K562 (cell line): ENCODE measurements around the gene SPAG17. TPM values are rescaled to one million over a fixed set of nuclear protein-coding genes. Genes with fewer than 3 reads are reported as not detected.

Source experiments
- ATAC-seq: fragments of 200-7000 bp; cut with Tn5 transposase; 3 replicates; pipeline ENCODE4 v1.9.1; 2020; ENCODE audit warnings: moderate library complexity
- BruUV-seq: library from RNA; stranded (reverse); fragments of 400-500 nt; replicated peaks from 2 replicates; lab custom pipeline; 2021; lab: Mats Ljungman, UMichigan
- CTCF ChIA-PET: fragments of 300-600 bp; formaldehyde crosslinking; extraction: SDS; loops from one replicate; lab custom pipeline; 2021; ENCODE audit warnings: low intra/inter-chr PET ratio; lab: Yijun Ruan, JAX
- POLR2A ChIA-PET: fragments of 300-600, 350-650 bp; sonication (Branson Sonifier 250); formaldehyde crosslinking; extraction: SDS; loops from one replicate; lab custom pipeline; 2021; ENCODE audit warnings: antibody characterized with exemption, inconsistent platforms; lab: Yijun Ruan, JAX
- DNase-seq, 4 experiments: peaks; one replicate each; pipeline versions ENCODE4 v3.0.0 to v3.0.0-alpha.2; 2011 to 2018; ENCODE audit warnings: low spot score in 3 of 4, mixed read lengths in 3 of 4; ENCODE audit errors: extremely low read depth in 1 of 4
- FAIRE-seq: peaks from 2 replicates; lab custom pipeline; 2011; peaks lifted over from hg19 to GRCh38; lab: Jason Lieb, UNC
- H2AFZ ChIP-seq: 2 replicates; pipeline ENCODE4 v1.6.0; 2011; ENCODE audit warnings: low read depth, low read length, control low read depth, inconsistent platforms
- H3K27ac ChIP-seq: fragments of 200-600 bp; 3 replicates; pipeline ENCODE4 v1.8.0; 2011; ENCODE audit warnings: low read depth, mild to moderate bottlenecking, control low read depth, inconsistent platforms, low read length, moderate library complexity, mixed read lengths; ENCODE audit errors: extremely low read depth
- H3K27me3 ChIP-seq, 2 experiments: fragments of 300-600 bp in 1 of 2; 2 replicates in 1 of 2; 3 replicates in 1 of 2; pipeline versions ENCODE4 v1.6.0 to v1.8.0; 2011; ENCODE audit warnings: inconsistent platforms in 2 of 2, low read length in 2 of 2, mild to moderate bottlenecking in 1 of 2, mixed read lengths in 1 of 2, moderate library complexity in 1 of 2; ENCODE audit not compliant: control insufficient read depth in 2 of 2, insufficient read depth in 2 of 2
- H3K36me3 ChIP-seq: fragments of 300-600 bp; 3 replicates; pipeline ENCODE4 v1.8.0; 2011; ENCODE audit warnings: mild to moderate bottlenecking, low read length, inconsistent platforms; ENCODE audit not compliant: control insufficient read depth, insufficient read depth
- H3K4me1 ChIP-seq, 2 experiments: fragments of 200-600 bp in 1 of 2; replicated peaks in 1 of 2; 2 replicates in 1 of 2; 3 replicates in 1 of 2; pipeline versions ENCODE4 v1.5.1 to v1.8.0; 2011; ENCODE audit warnings: inconsistent platforms in 2 of 2, low read length in 2 of 2, mild to moderate bottlenecking in 1 of 2, mixed read lengths in 1 of 2, moderate library complexity in 1 of 2; ENCODE audit not compliant: control insufficient read depth in 2 of 2, insufficient read depth in 2 of 2
- H3K4me2 ChIP-seq: 2 replicates; pipeline ENCODE4 v1.6.1; 2011; ENCODE audit warnings: low read length, control low read depth, inconsistent platforms, mixed read lengths; ENCODE audit not compliant: insufficient read depth
- H3K4me3 ChIP-seq: fragments of 200-600 bp; sonication (generic), shearing (Covaris generic); 2 replicates; pipeline ENCODE4 v1.5.1; 2016; ENCODE audit warnings: control low read depth, inconsistent platforms
- H3K79me2 ChIP-seq: fragments of 200-600 bp; 3 replicates; pipeline ENCODE4 v1.8.0; 2011; ENCODE audit warnings: low read length, inconsistent platforms; ENCODE audit not compliant: control insufficient read depth, insufficient read depth
- H3K9ac ChIP-seq, 2 experiments: 2 replicates each; pipeline versions ENCODE4 v1.6.0 to v1.6.1; 2011; ENCODE audit warnings: low read depth in 2 of 2, low read length in 2 of 2, control low read depth in 1 of 2, inconsistent platforms in 1 of 2, mild to moderate bottlenecking in 1 of 2, mixed read lengths in 1 of 2; ENCODE audit not compliant: insufficient read depth in 1 of 2
- H3K9me1 ChIP-seq: one replicate; pipeline ENCODE4 v1.6.0; 2011; ENCODE audit warnings: inconsistent platforms, mild to moderate bottlenecking, low read length, moderate library complexity; ENCODE audit not compliant: control insufficient read depth, insufficient read depth
- H3K9me3 ChIP-seq: replicated peaks from 2 replicates; pipeline ENCODE4 v1.5.1; 2011; ENCODE audit warnings: low read depth, low read length, inconsistent platforms; ENCODE audit not compliant: control insufficient read depth, insufficient read depth
- H4K20me1 ChIP-seq: replicated peaks from 2 replicates; pipeline ENCODE4 v1.6.1; 2011; ENCODE audit warnings: low read length, inconsistent platforms, mixed read lengths; ENCODE audit not compliant: control insufficient read depth, insufficient read depth
- ASH1L ChIP-seq: fragments of 450-650 bp; IDR thresholded peaks from 2 replicates; pipeline ENCODE4 v1.6.1; 2018; ENCODE audit warnings: borderline replicate concordance, mild to moderate bottlenecking, low read depth; ENCODE audit not compliant: partially characterized antibody
- C11orf30 ChIP-seq: fragments of 450-650 bp; IDR thresholded peaks from 2 replicates; pipeline ENCODE4 v1.6.1; 2016; ENCODE audit warnings: low read depth, mild to moderate bottlenecking
- ETV5 ChIP-seq: sonication (generic); formaldehyde crosslinking; IDR thresholded peaks from 2 replicates; pipeline ENCODE4 v1.4.0; 2020; ENCODE audit warnings: low read depth, mild to moderate bottlenecking, missing genetic modification reagents
- KDM4B ChIP-seq, 2 experiments: fragments of 450-650 bp in 1 of 2; sonication (generic) in 1 of 2; IDR thresholded peaks; 2 replicates each; pipeline ENCODE4 v1.6.1; 2016 to 2017; ENCODE audit warnings: borderline replicate concordance in 2 of 2, antibody characterized with exemption in 1 of 2, low read depth in 1 of 2, mild to moderate bottlenecking in 1 of 2
- MAZ ChIP-seq, 2 experiments: fragments of 450-650 bp in 1 of 2; sonication (generic) in 1 of 2; formaldehyde crosslinking; IDR thresholded peaks in 1 of 2; conservative IDR thresholded peaks in 1 of 2; 2 replicates each; pipeline versions ENCODE4 v1.4.0 to v1.5.0; 2020; ENCODE audit warnings: mild to moderate bottlenecking in 1 of 2, missing genetic modification reagents in 1 of 2
- MEF2A ChIP-seq: IDR thresholded peaks from 2 replicates; pipeline ENCODE4 v1.6.1; 2011; ENCODE audit warnings: low read depth, mild to moderate bottlenecking, low read length, moderate library complexity; ENCODE audit not compliant: control insufficient read depth
- NR3C1 ChIP-seq: sonication (generic); formaldehyde crosslinking; IDR thresholded peaks from 2 replicates; pipeline ENCODE4 v1.8.1; 2022; ENCODE audit warnings: missing genetic modification reagents
- POLR3A ChIP-seq: IDR thresholded peaks from 2 replicates; pipeline ENCODE4 v1.6.1; 2011; ENCODE audit warnings: borderline replicate concordance, mild to moderate bottlenecking, moderate library complexity; ENCODE audit not compliant: insufficient read length, insufficient read depth; ENCODE audit errors: extremely low read depth
- RBFOX2 ChIP-seq: fragments of 200-400 bp; formaldehyde crosslinking; IDR thresholded peaks from 2 replicates; pipeline ENCODE4 v1.6.1; 2017; ENCODE audit warnings: low read depth, mild to moderate bottlenecking, low read length, moderate library complexity
- SMC3 ChIP-seq: conservative IDR thresholded peaks from 2 replicates; pipeline ENCODE4 v1.6.1; 2011; ENCODE audit warnings: low read depth, low read length, improper control_type of control experiment; ENCODE audit not compliant: insufficient read depth
- SREBF1 ChIP-seq: fragments of 150-350 bp; IDR thresholded peaks from 2 replicates; pipeline ENCODE4 v1.6.1; 2014; ENCODE audit warnings: antibody characterized with exemption, low read depth, low read length, borderline replicate concordance
- SRF ChIP-seq, 2 experiments: fragments of 250-450, 450-650 bp in 1 of 2; sonication (Bioruptor Pico) in 1 of 2; sonication (generic) in 1 of 2; formaldehyde crosslinking; IDR thresholded peaks; 2 replicates each; pipeline versions ENCODE4 v1.5.0 to v1.5.1; 2020 to 2022; ENCODE audit warnings: mild to moderate bottlenecking in 1 of 2, missing genetic modification reagents in 1 of 2
- TCFL5 ChIP-seq: fragments of 250-450 bp; sonication (Bioruptor Pico); conservative IDR thresholded peaks from 2 replicates; pipeline ENCODE4 v1.6.1; 2021; ENCODE audit warnings: mild to moderate bottlenecking, moderate library complexity, matching md5 sums
- ZNF431 ChIP-seq: sonication (generic); formaldehyde crosslinking; IDR thresholded peaks from 2 replicates; pipeline ENCODE4 v1.8.0; 2022; ENCODE audit warnings: mild to moderate bottlenecking, missing genetic modification reagents
- ZNF668 ChIP-seq: fragments of 250-450 bp; sonication (Bioruptor Pico); IDR thresholded peaks from 2 replicates; pipeline ENCODE4 v1.8.0; 2022; ENCODE audit warnings: mild to moderate bottlenecking, inconsistent platforms
- WGBS: fragments of 100-300 bp; shearing (Covaris generic); methylation state at CpG from one replicate; pipeline ENCODE4 v1.1.6; 2016; ENCODE audit warnings: low coverage, mixed read lengths; ENCODE audit not compliant: insufficient coverage; ENCODE audit errors: missing lambda C conversion rate; 5-methylcytosine and 5-hydroxymethylcytosine counted together
- in situ Hi-C: fragments of 300-500 bp; cut with MboI; formaldehyde crosslinking; loops from 4 replicates; pipeline ENCODE4 v1.15.0; 2018; ENCODE audit warnings: inconsistent platforms, mixed read lengths
- intact Hi-C: fragments of 100-400 bp; cut with micrococcal nuclease; formaldehyde crosslinking; loops from 2 replicates; pipeline ENCODE4 v1.14.2; 2022
- polyA plus RNA-seq, 8 experiments: library from polyadenylated mRNA; depleted of rRNA in 4 of 8; stranded (reverse) in 5 of 8; unstranded in 3 of 8; fragments of >200 nt; fragmentation: Nextera tagmentation in 2 of 8; fragmentation: Illumina TruSeq in 1 of 8; extraction: Ambion mirVana in 2 of 8; extraction: Trizol in 1 of 8; gene quantifications; 2 replicates each; pipeline versions ENCODE4 v1.2.1 to v1.2.3, GENCODE V29; 2011 to 2014; ENCODE audit warnings: inconsistent platforms in 1 of 8, missing spikeins in 1 of 8
- total RNA-seq, 7 experiments: library from RNA; depleted of rRNA in 6 of 7; stranded (reverse); fragments of >200 nt in 6 of 7; fragmentation: Illumina TruSeq in 2 of 7; extraction: Trizol in 2 of 7; gene quantifications; 2 replicates each; pipeline versions ENCODE4 v1.2.1 to v1.2.3, GENCODE V29; 2011 to 2021; ENCODE audit warnings: low replicate concordance in 1 of 7
- TF ChIP-seq, protein P1 (sequence below): fragments of 450-650 bp; IDR thresholded peaks from 2 replicates; pipeline ENCODE4 v1.6.1; 2017; ENCODE audit warnings: antibody characterized with exemption
- TF ChIP-seq, protein P2 (sequence below): fragments of 450-650 bp; IDR thresholded peaks from 2 replicates; pipeline ENCODE4 v1.6.1; 2018; ENCODE audit warnings: mild to moderate bottlenecking, low read depth; ENCODE audit not compliant: partially characterized antibody

Gene SPAG17
- total and polyA plus RNA-seq, 9 of the 15 experiments (the other 6 are each of a cell fraction or from before 2014, with no cell fraction given), result 0.07 to 2.1 (median 1.5) TPM

DNA sequence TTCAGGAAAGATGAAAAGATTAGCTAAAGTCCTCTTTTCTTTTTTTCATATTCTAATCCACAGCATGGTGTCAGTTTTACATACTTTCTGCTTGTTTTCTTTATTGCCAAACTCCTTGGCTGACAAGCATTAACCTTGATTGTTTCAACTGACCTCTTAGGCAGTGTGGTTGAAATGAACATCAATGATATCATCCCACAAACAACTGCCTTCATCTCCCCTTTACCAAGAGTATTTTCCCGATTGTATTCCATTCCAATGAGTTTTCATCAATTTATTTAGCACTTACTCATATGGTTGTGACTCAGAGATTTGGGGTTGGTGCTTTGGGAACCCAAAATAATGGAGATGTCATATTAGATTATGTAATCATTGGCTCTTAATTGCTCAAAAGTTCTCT lies 71.8 kb downstream of the SPAG17 start:
- no peak overlapping the region for H2AFZ ChIP-seq
- DNase-seq (no peak), ATAC-seq (no peak), FAIRE-seq (no peak)
- intact Hi-C loops (no loop called here), in situ Hi-C loops (no loop called here)
- H3K9ac ChIP-seq, result no peak overlapping the region
- H3K4me3 ChIP-seq, result no peak overlapping the region
- H3K9me3 ChIP-seq, result no peaks in the 10 kb centered on the region
- no peaks in the 10 kb centered on the region for H3K4me1 ChIP-seq
- peaks cover 0 to 3% of the 10 kb centered on the region in 2 experiments; a peak in 1 of 5 replicates for H3K27me3 ChIP-seq
- 0% methylated on average over 1 of the region's 1 CpG for WGBS
- no peak overlapping the region for H3K4me2 ChIP-seq
- no peaks in the 10 kb centered on the region for H3K36me3 ChIP-seq
- ChIA-PET POLR2A (no interaction called here), CTCF (no interaction called here)
- H3K9me1 ChIP-seq, result no peaks in the 10 kb centered on the region
- no TSS peak for BruUV-seq
- no peak overlapping the region for H3K27ac ChIP-seq
- H3K79me2 ChIP-seq, result no peaks in the 10 kb centered on the region
- TF ChIP-seq ETV5 (CRISPR knock-in tag), result no peak
- TF ChIP-seq NR3C1, result no peak
- TF ChIP-seq ZNF431 (CRISPR knock-in tag), result no peak
- TF ChIP-seq C11orf30, result no peak
- TF ChIP-seq, protein P1, sequence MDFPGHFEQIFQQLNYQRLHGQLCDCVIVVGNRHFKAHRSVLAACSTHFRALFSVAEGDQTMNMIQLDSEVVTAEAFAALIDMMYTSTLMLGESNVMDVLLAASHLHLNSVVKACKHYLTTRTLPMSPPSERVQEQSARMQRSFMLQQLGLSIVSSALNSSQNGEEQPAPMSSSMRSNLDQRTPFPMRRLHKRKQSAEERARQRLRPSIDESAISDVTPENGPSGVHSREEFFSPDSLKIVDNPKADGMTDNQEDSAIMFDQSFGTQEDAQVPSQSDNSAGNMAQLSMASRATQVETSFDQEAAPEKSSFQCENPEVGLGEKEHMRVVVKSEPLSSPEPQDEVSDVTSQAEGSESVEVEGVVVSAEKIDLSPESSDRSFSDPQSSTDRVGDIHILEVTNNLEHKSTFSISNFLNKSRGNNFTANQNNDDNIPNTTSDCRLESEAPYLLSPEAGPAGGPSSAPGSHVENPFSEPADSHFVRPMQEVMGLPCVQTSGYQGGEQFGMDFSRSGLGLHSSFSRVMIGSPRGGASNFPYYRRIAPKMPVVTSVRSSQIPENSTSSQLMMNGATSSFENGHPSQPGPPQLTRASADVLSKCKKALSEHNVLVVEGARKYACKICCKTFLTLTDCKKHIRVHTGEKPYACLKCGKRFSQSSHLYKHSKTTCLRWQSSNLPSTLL, result no peak
- TF ChIP-seq SRF (CRISPR knock-in tag; IDR thresholded peaks at IDR 0.05), result no peak
- TF ChIP-seq RBFOX2, result no peak
- TF ChIP-seq POLR3A, result no peak
- no peak for TF ChIP-seq MAZ (CRISPR knock-in tag; conservative IDR thresholded peaks at IDR 0.05 in 1 of 2, IDR thresholded peaks at IDR 0.05 in 1 of 2)
- TF ChIP-seq MEF2A, result no peak
- no peak for TF ChIP-seq SMC3
- TF ChIP-seq ASH1L, result no peak
- TF ChIP-seq ZNF668 (CRISPR knock-in tag), result no peak
- TF ChIP-seq, protein P2, sequence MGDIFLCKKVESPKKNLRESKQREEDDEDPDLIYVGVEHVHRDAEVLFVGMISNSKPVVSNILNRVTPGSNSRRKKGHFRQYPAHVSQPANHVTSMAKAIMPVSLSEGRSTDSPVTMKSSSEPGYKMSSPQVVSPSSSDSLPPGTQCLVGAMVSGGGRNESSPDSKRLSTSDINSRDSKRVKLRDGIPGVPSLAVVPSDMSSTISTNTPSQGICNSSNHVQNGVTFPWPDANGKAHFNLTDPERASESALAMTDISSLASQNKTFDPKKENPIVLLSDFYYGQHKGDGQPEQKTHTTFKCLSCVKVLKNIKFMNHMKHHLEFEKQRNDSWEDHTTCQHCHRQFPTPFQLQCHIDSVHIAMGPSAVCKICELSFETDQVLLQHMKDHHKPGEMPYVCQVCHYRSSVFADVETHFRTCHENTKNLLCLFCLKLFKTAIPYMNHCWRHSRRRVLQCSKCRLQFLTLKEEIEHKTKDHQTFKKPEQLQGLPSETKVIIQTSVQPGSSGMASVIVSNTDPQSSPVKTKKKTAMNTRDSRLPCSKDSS, result no peak
- no peak for TF ChIP-seq KDM4B (IDR thresholded peaks at IDR 0.05; ENCODE audit: borderline replicate concordance in 2 of 2, low read depth in 1 of 2)
- TF ChIP-seq TCFL5, result no peak
- no peak for TF ChIP-seq SREBF1
- H4K20me1 ChIP-seq, result no peaks in the 10 kb centered on the region
